ENCODE data around the gene TRABD2B. TPM values are rescaled to one million over a fixed set of nuclear protein-coding genes. Genes with fewer than 3 reads are reported as not detected.

The TRABD2B gene
- total and polyA plus RNA-seq, 2 of the 13 experiments (the other 11 are each of a cell fraction or from before 2014, with no cell fraction given): 0.04 TPM; not detected in 1

DNA sequence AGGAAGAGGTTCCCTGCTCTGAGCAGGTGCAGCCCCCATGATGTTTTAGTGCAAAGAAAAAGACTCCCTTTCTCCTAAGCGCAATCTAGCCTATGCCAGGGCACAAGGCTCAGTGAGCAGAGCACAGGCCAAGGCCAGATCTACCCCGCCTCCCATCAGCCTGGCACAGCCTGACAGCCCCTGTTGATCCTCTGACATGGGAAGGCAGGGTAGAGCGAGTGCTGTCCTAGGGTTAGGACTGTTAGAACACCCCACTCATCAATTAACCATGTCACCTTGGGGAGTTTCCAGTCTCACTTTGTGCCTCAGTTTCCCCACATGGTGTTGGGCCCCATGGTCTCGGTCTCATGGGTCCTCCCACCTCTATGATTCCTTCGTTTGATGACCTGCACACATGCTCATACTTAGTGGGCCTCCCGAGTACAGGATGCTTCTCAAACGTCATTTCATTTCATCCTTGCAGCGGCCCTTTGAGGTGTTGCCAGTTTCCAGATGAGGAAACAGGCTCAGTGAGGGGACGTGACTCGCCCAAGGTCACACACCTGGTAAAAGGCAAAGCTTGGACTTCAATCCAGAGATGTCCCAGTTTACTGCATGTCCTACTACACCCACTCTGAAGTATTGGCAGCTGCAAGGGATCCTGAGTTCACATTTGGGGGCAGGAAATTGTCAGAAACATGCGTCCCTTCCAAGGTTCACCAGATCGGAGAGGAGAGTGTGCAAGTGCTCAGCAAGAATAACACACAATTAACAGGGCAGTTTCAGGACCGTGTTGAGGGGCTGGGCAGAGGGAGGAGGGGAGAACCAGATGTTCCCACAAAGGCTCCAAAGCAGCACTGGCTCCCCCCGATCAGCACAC is 213.3 kb downstream of the TRABD2B start (continued):
- TF ChIP-seq ZBTB26 (CRISPR knock-in tag; IDR thresholded peaks at IDR 0.05; ENCODE audit: borderline replicate concordance) (no peak), ZNF746 (CRISPR knock-in tag; IDR thresholded peaks at IDR 0.05) (no peak), BORCS8-MEF2B (CRISPR knock-in tag; IDR thresholded peaks at IDR 0.05) (no peak), MIER3 (CRISPR knock-in tag; IDR thresholded peaks at IDR 0.05; ENCODE audit: borderline replicate concordance) (peak; percentile 30; the same call in 1 of the 2 replicates), ZBTB42 (CRISPR knock-in tag; IDR thresholded peaks at IDR 0.05) (no peak), MED1 (CRISPR knock-in tag; IDR thresholded peaks at IDR 0.05) (peak; percentile 97), NRL (CRISPR knock-in tag; IDR thresholded peaks at IDR 0.05; ENCODE audit: borderline replicate concordance) (no peak), ZNF577 (CRISPR knock-in tag; IDR thresholded peaks at IDR 0.05; ENCODE audit: borderline replicate concordance, low read depth) (no peak), SOX6 (IDR thresholded peaks at IDR 0.05) (no peak), SOX6 (CRISPR knock-in tag; IDR thresholded peaks at IDR 0.05) (no peak), TEAD3 (CRISPR knock-in tag; optimal IDR thresholded peaks at IDR 0.05; ENCODE audit: borderline replicate concordance) (peak; percentile 50), TRIM24 (CRISPR knock-in tag; IDR thresholded peaks at IDR 0.05) (peak; percentile 66; the same call in 1 of the 2 replicates), KDM5B (CRISPR knock-in tag; IDR thresholded peaks at IDR 0.05; ENCODE audit: borderline replicate concordance) (peak; percentile 13; the same call in 1 of the 2 replicates), DPF2 (CRISPR knock-in tag; IDR thresholded peaks at IDR 0.05; ENCODE audit: borderline replicate concordance, low read depth) (no peak; the same call in 1 of the 2 replicates), MAX (IDR thresholded peaks at IDR 0.05) (0 out of 2 replicates have a peak, but pooled peaks have one; percentile 52), ZMYM3 (CRISPR knock-in tag; IDR thresholded peaks at IDR 0.05) (peak; percentile 93), FLYWCH1 (CRISPR knock-in tag; IDR thresholded peaks at IDR 0.05) (peak; percentile 35; the same call in 1 of the 2 replicates), ZBTB33 (CRISPR knock-in tag; IDR thresholded peaks at IDR 0.05) (peak; percentile 49; the same call in 1 of the 2 replicates), ZNF230 (CRISPR knock-in tag; IDR thresholded peaks at IDR 0.05) (0 out of 2 replicates have a peak, but pooled peaks have one; percentile 9), MBNL3 (CRISPR knock-in tag; conservative IDR thresholded peaks at IDR 0.05) (no peak), ZNF296 (CRISPR knock-in tag; conservative IDR thresholded peaks at IDR 0.05) (no peak), PHF5A (CRISPR knock-in tag; IDR thresholded peaks at IDR 0.05; ENCODE audit: low read depth, unreplicated experiment) (no peak), ZFP91 (CRISPR knock-in tag; IDR thresholded peaks at IDR 0.05; ENCODE audit: borderline replicate concordance) (no peak)
- TF ChIP-seq, protein P1, sequence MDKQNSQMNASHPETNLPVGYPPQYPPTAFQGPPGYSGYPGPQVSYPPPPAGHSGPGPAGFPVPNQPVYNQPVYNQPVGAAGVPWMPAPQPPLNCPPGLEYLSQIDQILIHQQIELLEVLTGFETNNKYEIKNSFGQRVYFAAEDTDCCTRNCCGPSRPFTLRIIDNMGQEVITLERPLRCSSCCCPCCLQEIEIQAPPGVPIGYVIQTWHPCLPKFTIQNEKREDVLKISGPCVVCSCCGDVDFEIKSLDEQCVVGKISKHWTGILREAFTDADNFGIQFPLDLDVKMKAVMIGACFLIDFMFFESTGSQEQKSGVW (CRISPR knock-in tag; IDR thresholded peaks at IDR 0.05; ENCODE audit: borderline replicate concordance): no peak
